ENCODE data around the gene ZNF624.
"Not testable (repeated sequence)": the region's sequence is repeated elsewhere in the genome, so short reads cannot be mapped to it uniquely, and the experiment has no call there.

The ZNF624 gene
- 4.7 to 14.0 (median 11.2) reads per million in 4 donors for total RNA-seq

DNA sequence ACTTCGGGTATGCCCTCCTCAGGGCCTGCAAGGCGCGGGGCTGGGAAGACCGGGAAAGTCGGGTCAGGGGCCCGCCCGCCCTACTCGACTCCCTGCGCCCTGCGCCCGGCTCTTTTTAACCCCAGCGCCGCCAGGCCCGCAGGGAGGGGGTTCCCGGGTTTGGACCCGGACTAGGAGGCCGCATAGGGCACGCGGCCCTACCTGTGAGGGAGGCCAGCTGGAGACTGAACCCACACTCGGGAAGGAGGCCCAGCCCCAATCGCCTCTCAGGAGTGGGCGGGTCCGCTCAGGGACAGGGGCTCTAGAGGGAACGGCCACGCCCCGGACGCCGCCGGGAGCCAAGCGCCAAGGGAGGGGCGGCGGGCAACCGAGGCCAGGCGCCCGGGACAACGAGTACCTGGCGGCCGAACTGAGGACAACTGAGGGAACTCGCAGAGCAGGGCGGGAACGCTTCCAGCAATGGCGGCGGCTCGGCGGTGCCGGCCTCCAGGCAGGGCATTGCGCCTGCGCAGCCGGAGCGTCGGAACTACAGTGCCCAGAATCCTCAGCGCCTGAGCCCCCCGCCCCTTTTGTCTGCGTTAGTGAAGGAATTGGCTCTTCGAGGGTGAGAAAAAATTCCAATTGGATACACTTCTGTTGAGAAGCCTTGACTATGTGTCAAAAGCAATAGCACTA, at the start of gene ZNF624:
Gene ZNF624 (minus strand): TSS at position 484 of the 675 bp plus-strand sequence.
- peak; percentile 72 to 86 (median 83) for DNase-seq

DNA sequence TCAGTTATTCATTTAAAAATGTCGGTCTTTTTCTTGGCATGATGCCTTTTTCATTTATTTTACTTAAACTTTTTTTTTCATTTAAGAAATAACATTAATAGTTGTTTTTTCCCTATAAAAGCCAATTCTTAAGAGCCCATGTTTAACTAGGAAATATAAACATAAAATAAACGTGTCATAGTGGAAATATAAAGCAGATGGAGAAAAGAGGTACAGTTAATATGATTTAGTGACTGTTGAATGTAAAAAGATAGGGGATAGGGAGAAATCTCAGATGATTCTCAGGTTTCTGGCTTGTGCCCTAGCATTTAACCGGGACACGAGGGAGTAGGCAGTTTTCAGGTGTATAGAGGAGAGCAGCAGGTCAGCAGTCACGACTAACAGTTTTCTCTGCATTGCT, 44.0 kb upstream of the ZNF624 start:
- DNase-seq: not testable (repeated sequence)

DNA sequence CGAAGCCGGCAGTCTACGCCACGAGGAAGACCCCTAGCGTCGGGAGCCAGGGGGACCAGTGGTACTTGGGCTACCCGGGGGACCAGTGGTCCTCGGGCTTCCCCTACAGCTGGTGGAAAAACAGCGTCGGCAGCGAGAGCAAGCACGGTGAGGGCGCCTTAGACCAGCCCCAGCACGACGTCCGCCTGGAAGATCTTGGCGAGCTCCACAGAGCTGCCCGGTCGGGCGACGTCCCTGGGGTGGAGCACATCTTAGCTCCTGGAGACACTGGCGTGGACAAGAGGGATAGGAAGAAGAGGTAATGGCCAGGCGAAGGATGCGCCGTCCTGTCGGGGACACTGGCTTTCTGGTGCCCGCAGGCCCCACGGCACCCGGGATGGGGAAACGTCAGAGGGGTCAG, 36.8 kb upstream of the ZNF624 start:
- DNase-seq: not testable (repeated sequence)

DNA sequence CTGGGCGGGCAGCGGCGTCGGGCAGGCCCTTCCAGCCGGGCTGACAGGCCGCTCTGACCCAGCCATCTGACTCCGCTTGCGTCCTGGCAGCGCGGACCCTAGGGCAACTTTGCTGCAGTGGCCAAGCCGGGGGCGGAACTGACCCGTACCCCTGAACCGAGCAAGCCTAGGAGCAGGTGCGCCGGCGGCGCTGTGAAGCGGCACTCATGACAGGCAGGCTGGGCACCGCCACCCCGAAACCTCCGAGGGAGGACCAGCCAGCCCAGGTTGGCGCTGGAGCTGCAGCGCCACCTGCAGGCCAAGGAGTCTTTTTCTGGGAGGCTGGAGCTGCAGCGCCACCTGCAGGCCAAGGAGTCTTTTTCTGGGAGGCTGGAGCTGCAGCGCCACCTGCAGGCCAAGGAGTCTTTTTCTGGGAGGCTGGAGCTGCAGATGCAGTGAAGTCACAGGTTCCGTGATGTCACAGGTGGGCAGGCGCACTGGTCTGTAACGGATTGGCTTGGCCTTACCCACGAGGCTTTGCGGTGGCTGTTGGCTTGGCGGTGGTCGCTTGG, 36.2 kb upstream of the ZNF624 start, which contains the start of gene CCDC144A:
Gene CCDC144A (plus strand): TSS at position 511 of the 551 bp plus-strand sequence. CDS start 160 bp downstream, outside the sequence.
- DNase-seq: peak in 4 of 5 donors; percentile 17 to 60 (median 42)

DNA sequence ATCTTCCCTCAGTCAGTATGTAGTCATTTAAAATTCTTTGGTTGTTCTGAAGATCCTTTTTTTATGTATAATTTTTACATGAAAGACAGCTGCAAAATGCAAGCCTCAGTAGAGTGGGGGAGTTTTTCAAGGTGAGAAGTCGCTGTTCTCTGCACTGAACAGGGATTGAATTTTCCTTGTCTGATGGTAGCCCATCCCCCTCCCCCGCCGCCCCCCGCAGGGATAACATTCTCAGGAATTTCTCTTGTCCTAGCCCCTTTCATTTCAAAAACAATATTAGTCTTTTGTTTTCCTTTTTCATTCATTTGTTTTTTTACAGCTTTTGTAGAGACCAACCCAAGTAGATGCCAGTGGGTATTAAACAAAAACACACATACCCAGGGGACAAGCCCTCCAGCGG, 33.5 kb upstream of the ZNF624 start:
- DNase-seq: not testable (repeated sequence)

DNA sequence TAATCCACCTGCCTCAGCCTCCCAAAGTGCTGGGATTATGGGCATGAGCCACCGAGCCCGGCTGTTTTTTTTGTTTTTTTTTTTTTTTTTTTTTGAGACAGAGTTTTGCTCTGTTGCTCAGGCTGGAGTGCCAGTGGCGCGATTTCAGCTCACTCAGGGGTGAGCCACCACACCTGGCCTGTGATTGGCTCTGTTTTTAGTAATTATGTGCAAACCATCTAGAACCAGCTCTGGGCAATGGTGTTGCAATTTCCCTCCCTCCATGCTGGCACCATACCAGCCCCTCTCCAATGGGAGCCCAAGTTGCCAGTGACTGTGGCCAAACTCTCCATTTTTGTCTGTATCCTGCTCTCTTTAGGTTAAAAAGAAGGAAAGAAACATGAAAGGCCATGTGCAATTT, 32.4 kb upstream of the ZNF624 start:
- DNase-seq: not testable (repeated sequence)

DNA sequence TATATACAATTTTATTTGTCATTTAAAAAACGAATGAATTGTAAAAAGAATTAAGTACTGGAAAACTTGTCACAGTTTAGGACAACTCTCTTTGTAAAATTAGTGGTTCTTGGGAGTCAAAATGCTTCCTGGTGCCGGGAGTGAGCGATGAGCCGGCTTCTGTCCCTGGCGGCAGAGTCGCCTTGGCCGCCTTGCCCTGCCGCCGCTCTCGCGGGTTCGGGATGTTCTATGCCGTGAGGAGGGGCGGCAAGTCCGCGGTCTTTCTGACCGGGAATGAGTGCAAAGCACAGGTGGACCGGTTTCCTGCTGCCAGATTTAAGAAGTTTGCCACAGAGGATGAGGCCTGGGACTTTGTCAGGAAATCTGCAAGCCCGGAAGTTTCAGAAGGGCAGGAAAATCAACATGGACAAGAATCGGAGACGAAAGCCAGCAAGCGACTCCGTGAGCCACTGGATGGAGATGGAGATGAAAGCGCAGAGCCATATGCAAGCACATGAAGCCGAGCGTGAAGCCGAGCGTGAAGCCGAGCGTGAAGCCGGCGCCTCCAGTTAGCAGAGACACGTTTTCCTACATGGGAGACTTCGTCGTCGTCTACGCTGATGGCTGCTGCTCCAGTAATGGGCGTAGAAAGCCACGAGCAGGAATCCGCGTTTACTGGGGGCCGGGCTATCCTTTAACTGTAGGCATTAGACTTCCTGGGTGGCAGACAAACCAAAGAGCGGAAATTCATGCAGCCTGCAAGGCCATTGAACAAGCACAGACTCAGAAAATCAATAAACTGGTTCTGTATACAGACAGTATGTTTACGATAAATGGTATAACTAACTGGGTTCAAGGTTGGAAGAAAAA, 29.9 kb upstream of the ZNF624 start:
- not testable (repeated sequence) for DNase-seq

DNA sequence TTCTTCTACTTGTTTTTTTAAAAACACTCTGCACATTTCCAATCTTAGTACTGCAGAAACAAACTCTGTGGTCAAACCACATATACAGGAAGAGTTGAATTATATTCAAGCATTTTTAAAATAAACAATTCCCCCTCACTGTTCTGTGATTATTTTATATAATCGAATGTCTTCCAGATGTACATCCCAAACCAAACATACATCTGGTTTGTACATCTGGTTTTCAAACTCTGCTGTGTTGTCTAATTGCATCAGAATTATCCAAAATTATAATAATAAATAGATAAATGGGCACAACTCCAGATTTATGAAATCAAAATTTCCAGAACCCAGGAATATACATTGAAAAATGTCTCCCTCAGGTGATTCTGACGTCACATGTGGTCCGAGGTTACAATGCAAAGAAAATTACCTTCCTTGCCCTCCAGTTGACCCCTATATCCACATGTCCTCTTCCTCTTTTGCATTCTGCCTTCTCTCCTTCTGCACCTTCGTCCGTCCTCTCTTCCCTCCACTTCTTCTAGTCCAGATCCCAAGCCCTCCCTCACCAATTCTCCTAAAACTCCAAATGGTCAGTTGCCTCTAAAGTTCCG, 23.1 kb upstream of the ZNF624 start:
- no peak for DNase-seq

DNA sequence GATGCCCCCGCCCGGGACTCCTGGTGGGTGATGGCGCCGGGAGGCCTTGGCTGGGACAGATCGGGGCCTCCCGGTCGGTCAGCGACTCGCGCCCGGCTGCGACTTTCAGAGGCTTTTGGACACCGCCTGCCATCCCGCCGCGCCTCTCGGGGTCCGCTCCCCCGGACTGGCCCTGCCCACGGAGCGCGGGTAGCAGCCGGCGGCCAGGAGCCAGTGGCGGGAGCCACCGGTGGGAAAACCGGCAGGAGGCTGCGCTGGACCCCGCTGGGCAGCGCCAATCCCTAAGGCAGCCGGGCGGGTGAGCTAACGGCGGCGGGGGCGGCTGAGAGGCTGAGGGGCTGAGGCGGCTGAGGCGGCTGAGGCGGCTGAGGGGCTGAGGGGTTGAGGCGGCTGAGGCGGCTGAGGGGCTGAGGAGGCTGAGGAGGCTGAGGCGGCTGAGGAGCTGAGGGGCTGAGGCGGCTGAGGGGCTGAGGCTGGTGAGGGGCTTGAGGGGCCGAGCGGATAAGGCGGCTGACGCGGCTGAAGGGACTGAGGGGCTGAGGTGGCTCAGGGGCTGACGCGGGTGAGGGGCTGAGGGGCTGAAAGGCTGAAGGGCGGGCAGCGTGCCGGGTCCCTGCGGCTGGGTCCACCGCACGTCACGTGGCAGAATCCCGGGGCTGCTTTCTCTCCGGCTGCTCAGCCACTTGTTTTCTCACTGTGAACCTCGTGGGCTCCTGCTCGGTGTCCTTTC, 13.4 kb upstream of the ZNF624 start:
- peak in 1 of 5 donors; percentile 8 for DNase-seq

DNA sequence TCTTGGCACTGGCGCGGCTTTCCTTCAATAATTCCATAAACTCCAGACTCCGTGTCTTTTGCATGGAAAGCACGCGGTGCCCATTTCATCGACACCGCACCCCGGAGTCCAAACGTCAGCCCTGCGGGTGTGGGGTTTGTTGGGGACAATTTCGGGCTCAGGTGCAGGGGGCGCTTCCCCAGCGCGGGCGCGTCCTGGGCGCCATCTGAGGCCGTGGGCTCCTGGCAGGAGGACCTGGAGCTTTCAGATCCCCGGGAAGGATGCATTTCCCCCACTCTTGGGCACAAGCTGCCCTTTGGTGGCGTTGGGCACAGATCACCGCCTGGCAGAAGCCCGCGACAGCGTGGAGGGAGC, 12.9 kb upstream of the ZNF624 start:
- DNase-seq: not testable (repeated sequence)

DNA sequence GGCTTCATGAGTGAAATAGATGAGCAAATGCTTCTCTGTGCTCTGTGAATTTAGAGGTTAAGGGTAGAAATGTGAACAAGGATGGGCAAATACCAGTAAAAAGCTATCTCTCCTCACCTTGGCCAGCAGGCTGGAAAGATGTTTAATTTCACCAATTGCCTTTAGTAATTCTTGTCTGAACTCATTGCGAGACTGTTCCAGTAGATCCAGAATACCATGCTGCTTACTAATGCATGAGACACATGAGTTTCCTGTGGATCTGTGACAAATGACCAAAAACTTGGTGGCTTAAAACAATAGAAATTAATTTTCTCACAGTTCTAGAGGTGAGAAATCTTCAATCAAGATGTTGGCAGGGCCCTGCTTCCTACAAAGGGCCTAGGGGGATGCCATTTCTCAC, 9.3 kb upstream of the ZNF624 start:
- DNase-seq: no peak

DNA sequence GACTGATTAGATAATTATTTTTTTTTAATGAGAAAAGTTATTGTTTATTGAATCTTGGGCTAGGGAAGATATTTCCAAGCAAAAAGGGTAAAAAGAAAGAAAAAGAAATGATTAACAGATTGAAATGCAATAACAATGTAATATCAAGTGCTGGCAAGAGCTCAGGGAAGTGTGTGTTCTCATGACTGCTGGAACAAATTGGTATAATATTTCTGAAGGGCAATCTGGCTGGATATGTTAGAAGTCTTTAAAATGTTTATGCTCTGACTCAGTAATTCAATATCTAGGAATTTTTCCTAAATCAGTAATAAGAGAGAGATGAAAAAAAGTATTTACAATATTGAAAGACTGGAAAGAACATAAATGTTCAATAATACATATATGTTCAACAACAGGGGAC, 7.6 kb upstream of the ZNF624 start:
- DNase-seq: no peak

DNA sequence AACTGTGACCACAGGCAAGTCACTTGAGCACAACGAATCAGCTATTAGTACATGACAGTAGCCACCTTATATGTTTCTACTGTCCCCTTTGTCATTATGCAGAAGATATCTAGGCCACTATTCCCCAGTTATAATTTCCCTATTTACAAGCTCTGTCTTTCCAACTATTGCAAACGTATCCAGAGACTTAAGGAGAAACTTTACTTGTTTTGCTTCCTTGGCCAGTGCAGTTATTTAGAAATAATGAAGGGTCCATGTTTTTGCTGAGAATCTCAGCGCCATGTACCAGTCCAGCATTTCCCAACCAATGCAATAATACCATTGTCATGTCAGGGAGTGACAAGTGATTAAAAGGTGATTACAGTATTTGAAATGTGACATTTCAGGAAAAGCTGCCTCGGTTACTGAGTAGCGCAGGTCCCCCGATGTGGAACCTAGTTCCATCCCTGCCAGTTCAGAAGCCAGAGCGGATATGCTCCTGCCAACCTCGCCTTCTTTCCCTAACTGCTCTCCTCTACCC, 743 bp downstream of the ZNF624 start:
- no peak for DNase-seq

DNA sequence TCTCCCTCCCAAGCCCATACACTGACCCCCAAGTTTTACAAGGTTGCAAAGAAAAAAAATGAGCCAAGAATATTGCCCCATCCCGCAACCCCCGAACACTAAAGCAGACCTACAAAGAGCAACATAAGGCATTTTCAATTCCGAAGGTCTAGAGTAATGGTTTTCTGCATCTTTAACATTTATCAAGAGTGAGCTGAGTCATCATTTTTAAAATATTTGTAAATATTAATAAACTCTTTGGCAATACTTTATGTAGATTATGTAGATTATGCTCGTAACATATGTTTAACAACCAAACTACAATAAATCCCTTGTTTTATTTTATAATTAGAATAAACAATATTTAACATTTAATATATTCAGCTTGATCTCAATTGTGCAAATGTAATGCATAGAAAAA, 1.4 kb downstream of the ZNF624 start:
- DNase-seq: no peak

DNA sequence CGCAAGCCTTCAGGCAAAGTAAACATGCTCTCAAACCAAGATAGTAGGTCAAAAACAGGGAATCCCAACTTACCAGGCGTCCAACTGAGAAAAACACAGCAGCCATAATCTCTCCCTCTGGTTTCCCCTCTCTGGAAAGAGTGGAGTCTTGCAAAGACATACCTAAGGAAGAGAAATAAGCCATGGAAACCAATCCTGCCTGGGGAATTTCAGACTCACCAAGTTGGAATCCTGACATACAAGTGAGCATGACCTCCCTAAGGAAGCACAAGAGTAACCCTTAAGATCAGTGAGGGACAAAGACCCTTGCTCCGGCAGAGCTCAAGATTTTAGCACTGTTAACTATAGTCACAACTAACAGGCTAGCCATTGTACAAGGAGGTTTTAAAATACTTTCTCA, 4.1 kb downstream of the ZNF624 start:
- DNase-seq: no peak

DNA sequence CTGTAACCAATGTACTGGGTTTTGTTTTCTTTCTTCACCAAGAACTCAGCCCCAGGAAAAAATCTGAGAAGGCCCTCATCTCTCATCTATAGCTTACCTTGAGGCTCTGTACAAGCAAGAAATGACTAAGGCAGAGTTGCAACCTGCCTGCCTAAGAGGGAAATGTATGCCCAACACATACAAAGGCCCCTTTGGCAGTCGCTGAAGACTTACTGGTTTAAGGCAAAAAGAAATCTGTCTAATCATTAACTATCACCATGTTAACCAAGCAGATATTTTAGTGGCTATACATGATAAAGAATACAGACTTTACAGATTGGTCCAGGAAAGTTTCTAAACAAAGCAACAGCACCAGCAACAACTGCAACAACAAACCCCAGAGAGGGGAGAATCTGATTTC, 14.2 kb downstream of the ZNF624 start:
- no peak for DNase-seq

DNA sequence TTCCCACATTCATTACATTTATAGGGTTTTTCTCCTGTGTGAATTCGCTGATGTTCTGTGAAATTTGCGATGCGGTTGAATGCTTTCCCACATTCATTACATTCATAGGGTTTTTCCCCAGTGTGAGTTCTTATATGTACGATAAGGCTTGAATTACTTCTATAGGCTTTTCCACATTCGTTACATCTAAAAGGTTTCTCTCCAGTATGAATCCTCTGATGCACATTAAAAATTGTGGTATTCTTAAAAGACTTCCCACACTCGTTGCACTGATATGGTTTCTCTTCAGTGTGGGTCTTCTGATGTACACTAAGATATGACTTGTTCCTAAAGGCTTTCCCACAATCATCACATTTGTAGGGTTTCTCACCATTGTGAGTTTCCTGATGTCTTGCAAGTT, 30.4 kb downstream of the ZNF624 start:
- DNase-seq: no peak

DNA sequence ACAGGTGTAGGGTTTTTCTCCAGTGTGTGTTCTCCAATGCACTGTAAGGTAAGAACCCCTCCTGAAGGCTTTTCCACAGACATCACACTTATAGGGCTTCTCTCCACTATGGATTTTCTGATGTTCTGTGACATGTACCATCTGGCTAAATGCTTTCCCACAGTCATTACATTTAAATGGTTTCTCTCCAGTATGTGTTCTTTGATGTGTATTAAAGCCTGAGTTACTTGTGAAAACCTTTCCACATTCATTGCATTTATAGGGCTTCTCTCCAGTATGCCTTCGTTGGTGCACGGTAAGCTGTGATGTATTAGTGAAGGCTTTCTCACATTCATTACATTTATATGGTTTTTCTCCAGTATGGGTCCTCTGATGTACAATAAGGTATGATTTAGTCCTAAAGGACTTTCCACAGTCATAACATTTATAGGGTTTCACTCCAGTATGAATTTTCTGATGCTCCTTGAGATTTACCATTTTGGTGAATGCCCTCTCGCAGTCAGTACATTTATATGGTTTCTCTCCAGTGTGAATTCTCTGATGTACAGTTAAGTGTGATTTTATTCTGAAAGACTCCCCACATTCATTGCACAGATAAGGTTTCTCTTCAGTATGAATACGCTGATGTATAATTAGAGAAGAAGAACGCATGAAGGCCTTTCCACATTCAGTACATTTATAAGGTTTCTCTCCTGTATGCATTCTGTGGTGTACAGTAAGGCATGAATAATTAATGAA, 30.9 kb downstream of the ZNF624 start:
- DNase-seq: no peak

DNA sequence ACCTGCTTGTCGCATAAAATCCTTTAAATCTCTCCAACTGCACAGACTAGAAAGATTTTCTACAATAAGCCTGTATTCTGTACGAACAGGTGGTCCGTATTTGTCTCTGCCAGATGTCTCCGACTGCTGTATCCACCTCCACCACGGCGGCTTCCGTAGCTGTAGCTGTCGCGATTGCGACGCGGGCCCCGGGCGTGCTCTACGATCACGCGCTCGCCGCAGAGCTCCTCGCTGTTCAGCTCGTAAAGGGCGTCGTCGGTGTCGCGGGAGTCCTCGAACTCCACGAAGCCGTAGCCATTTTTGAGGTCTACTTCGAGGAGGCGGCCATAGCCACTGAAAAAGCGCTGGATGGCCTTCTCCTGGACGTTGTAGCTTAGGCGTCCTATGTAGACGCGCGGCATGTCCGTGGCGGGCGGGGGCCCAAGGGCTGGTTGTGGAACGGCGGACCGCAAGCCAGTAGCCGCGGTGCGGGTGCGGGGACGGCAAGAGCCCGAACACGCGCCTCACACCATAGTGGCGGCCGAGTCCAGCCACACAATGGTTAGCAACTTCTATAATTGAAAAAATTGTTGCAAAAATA, 36.1 kb downstream of the ZNF624 start:
- no peak for DNase-seq

DNA sequence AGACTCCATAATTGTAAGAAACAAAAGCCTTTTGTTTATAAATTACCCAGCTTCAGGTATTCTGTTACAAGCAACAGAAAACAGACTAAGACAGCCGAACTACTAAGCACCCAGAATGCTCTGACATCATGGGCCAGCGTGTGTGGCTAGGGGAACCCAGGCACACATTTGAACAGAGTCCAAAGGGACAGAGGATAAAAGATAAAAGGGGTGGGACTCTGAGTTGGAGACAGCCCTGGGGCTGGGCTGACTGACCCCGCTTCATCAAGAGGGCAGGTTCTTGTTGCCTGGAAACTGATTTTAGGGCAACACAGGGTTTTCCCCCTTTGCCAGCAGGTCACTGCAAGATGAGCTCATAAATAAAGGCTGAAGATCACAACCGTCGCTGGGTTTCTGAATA, 54.1 kb downstream of the ZNF624 start:
- DNase-seq: no peak

Data from T-helper 1 cell (primary cell).